SW480 (cell line): ENCODE results near the gene EML4.
"Not testable (repeated sequence)": the region's sequence is repeated elsewhere in the genome, so short reads cannot be mapped to it uniquely, and the experiment has no call there.

ENCODE experiments used
- DNase-seq: peaks from one replicate; pipeline ENCODE4 v3.0.0-alpha.2; 2016; ENCODE audit warnings: low spot score

Gene EML4

GRCh38 chr2:42334220-42334619, 165.1 kb downstream of the EML4 start:
- no peak for DNase-seq

- DNase-seq, result not testable (repeated sequence)
These were observed 165.7 kb downstream of the EML4 start for GRCh38 chr2:42334865-42335264.

GRCh38 chr2:42335514-42336104, 166.5 kb downstream of the EML4 start:
- no peak for DNase-seq

- DNase-seq, result no peak
These were observed 167.3 kb downstream of the EML4 start for GRCh38 chr2:42336361-42336965.

- no peak for DNase-seq
These were observed 168.2 kb downstream of the EML4 start for GRCh38 chr2:42337356-42337820.

- no peak for DNase-seq
These were observed 168.9 kb downstream of the EML4 start for GRCh38 chr2:42337846-42338566.

GRCh38 chr2:42338567-42339190, 169.5 kb downstream of the EML4 start:
- DNase-seq, result no peak

GRCh38 chr2:42339191-42339912, 170.2 kb downstream of the EML4 start:
- no peak for DNase-seq

- no peak for DNase-seq
These were observed 171.1 kb downstream of the EML4 start for GRCh38 chr2:42340045-42340937.

GRCh38 chr2:42340938-42341636, 171.9 kb downstream of the EML4 start:
- DNase-seq, result no peak

GRCh38 chr2:42342061-42342794, 173.1 kb downstream of the EML4 start:
- peak; percentile 40 for DNase-seq

GRCh38 chr2:42342795-42343241, 173.7 kb downstream of the EML4 start:
- DNase-seq, result no peak

GRCh38 chr2:42345986-42346385, 176.8 kb downstream of the EML4 start:
- no peak for DNase-seq

GRCh38 chr2:42346856-42347255, 177.7 kb downstream of the EML4 start:
- not testable (repeated sequence) for DNase-seq

GRCh38 chr2:42347518-42347917, 178.4 kb downstream of the EML4 start:
- DNase-seq, result not testable (repeated sequence)

GRCh38 chr2:42348113-42348805, 179.1 kb downstream of the EML4 start:
- DNase-seq, result no peak

- DNase-seq, result no peak
These were observed 181.4 kb downstream of the EML4 start for GRCh38 chr2:42350434-42351063.

- DNase-seq, result no peak
These were observed 182.7 kb downstream of the EML4 start for GRCh38 chr2:42351864-42352263.
